ENCODE measurements around the gene RAD21L1. TPM values are rescaled to one million over a fixed set of nuclear protein-coding genes. Genes with fewer than 3 reads are reported as not detected.

Gene RAD21L1
- total RNA-seq, 2 donors from 2014 or later = not detected

DNA sequence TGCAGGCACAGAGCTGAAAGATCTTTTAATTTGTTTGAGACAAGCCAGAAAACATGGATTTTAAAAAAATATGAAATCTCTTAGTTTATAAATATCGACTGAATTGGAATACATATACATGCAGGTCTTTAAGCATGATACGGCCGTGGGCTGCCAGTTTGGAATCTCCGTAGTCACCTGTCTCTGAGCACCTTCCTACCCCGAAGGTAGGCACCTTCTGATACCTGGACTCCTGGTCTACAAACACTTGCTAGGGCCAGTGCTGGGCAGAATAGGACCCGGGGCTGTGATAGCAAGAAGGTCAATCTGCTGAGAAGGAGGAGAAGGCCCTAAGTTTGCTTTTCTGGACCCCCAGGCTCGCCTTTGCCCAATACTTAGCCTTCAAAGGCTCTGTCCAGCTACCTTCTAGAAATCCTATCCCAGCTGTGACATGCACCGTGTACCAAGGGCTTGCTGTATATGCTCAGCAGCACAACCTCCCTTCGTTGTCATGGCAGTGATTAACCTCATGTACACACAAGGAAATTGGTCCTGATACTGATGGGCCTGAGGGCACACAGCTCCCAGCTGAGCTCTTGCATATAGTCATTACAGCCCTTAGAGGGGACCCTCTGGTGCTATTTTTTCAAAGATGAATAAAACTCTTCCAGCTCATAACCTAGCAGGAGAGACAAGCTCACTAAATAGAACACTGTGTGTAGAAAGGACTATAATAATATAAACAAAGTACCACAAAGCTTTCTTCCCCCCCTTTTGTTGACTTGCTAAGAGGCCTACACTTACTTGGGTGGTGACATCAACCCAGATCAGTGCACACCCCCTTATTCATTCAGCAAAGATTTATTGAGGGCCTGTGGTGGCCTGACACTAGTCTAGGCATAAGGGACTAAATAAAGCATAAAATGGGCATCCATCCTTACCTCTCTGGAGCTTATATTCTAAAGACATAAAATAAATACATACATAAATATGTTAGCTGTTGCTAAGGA lies 58.0 kb downstream of the RAD21L1 start:
- no peak for ATAC-seq
- intact Hi-C loops (cut with DNase I, micrococcal nuclease) = no loop called here
- DNase-seq = no peak

DNA sequence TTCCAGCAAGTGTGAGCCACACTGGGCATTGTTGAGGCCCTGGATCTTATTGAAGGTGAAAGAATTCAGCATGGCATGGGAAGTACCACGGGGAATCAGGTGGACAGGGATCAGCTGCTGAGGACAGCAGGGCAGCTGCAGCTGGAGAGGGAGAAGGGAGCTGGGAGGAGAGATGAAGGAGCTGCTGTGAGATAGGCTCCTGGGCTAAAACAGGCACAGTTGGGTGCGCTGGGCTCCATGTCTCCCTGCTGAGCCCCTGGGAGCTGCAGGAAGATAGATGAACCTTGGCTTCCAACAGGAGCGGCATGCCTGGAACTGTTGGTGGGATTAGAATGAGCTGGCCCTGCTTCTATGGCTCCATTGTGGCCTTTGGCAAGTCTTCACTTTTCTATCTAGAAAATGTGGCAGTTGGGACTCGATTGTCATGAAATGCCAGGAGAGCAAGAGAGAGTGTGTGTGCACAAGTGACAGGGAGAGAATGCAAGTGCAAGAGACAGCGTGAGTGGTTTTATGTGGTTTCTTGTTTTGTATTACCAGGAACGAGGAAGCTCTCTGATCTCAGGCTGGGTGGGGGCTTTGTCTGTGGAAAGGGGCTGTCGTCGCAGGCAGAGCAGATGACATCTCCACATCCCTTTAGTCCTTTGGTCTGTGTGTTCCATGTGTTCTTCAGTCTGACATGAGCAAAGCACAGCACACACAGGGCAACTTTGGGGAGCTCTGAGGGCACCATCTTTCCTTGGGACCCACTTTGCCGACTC lies 60.6 kb downstream of the RAD21L1 start:
- intact Hi-C loops (cut with DNase I, micrococcal nuclease) = no loop called here
- DNase-seq = no peak
- no peak for ATAC-seq

DNA sequence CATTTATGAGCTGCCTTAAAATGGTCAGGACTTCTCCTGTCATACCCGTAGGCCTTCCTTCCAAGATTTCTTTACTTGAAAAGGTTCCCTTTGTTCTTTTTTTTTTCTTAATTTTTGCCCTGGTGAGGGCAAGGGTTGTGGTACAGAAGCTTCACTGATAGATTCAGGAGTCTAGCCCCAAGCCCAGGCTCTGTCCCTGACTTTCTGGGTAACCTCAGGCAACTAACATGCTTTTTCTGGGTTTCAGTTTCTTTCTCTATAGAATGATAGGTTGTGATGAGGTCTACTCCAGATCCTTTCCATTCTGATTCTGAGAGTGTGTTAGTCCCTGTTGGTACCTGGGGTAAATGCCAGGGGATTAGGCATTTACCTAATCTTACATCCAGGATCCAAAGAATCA lies 61.5 kb downstream of the RAD21L1 start:
- ATAC-seq = no peak
- no peak for DNase-seq
- intact Hi-C loops (cut with DNase I, micrococcal nuclease) = no loop called here

DNA sequence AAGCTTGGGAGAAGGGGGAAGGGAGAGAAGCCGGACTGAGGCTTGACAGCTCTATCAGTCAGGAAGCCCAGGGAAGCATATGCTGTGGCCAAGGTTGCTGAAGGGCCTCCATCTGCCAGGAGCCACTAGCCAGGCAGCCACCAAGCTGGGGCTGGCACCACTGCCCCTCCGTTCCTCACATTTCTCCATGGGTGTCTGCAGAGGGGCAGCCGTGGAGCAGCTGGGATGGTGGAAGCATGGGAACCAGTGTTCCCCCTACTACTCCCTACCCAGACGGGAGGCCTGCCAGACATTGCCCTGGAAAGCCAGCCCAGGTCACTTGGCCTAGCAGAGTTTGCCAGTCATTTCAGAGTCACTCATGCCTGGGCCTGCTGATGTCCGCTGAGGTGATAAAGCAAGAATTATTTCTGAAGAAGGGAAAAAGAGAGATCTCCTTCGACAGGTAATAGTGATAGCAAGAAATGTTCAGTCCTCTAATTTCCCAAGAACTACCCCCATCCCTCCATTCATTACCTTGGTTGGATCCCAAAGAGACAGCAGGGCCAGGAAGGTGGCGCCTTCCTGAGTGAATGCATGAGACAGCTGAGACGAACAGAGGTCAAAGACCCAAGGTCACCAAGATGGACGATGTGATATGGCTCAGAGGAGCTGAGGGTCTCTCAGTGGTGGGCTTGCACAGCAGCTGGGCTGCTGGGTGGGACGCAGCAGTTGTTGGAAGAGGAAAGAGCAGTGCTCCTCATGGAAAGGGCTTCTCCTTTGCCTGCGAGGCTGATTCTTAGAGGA lies 62.1 kb downstream of the RAD21L1 start:
- ATAC-seq (no peak), DNase-seq (no peak)
- intact Hi-C loops (cut with DNase I, micrococcal nuclease) = no loop called here

DNA sequence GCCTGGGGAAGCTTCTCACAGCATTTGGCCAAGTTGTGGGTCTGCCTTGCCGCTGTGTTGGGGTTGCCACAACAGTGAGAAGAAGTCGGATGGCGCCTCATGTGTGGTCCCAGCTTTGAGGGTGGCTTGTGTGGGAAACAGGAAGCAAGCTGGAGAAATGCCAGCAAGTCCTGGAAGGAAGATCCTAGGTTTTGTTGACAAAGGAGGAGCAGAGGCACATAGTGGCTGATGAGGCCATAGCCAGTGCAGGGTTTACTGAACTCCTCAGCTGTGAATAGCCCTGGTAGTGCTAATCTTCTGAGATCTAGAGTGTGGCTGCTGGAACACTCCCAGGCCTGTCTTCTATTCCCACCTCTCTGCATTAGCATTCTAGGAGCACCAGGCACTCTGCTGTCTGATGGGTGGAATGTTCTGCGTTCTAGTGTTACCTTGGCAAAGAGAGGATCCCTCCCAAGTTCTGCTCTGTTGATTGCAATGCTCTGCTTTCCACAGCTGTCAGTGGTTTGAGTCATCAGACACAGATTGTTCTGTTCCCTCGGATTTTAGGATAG lies 65.4 kb downstream of the RAD21L1 start:
- DNase-seq (no peak), ATAC-seq (no peak)
- intact Hi-C loops (cut with DNase I, micrococcal nuclease) = no loop called here

DNA sequence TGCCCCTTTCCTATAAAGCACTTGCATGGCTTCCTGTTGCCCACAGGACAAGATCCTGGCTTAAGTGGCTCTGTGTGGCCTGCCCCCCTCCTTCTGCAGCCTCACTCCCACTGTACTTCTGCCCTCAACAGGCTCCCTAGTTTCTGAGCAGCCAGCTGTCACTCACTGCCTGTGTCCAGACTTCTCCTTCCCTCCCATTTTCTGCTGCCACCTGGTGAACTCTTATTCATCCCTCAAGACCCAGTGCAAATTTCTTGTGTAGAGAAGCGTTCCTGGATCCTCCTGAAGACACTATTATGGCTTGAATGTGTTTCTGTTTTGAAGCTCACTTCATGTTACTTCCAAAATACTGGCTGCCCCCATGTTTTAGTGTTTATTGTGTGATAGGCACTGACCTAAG lies 66.8 kb downstream of the RAD21L1 start:
- DNase-seq = no peak
- intact Hi-C loops (cut with DNase I, micrococcal nuclease) = no loop called here
- ATAC-seq = no peak

DNA sequence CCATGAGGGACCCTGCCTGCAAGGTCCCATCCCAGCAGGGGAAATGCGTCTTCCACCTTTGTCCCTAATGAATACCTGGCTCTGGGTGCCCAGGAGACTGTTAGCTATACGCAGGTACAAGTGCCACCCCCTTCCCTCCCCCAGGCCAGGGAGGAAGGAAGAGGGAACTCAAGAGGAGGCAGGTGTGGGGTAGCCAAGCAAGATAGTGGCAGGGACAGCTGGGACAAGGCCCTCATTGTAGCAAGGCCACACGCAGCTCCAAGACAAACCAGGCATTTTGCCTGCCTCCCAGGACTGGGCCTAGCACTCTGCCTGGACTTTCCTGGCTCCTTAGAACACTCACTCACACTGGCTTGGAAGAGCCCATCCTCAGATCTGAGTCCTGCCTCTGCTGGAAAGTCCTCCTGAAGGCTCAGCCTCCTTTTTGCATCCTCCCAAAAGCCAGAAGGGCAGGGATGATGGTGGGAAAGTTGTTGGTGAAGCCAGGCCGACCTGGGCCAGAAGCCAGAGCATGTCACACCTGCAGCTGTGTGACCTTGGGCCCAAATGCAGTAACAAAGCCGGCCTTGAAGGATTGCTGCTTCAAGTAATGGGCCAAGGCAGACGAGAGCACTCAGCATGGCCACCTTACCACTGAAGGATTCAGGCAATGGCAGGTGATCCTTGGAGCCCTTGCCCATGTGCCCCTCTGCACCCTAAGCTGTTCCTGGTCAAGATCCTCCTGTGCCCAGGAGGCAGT lies 68.0 kb downstream of the RAD21L1 start:
- DNase-seq (no peak), ATAC-seq (no peak)
- intact Hi-C loops (cut with DNase I, micrococcal nuclease) = no loop called here

DNA sequence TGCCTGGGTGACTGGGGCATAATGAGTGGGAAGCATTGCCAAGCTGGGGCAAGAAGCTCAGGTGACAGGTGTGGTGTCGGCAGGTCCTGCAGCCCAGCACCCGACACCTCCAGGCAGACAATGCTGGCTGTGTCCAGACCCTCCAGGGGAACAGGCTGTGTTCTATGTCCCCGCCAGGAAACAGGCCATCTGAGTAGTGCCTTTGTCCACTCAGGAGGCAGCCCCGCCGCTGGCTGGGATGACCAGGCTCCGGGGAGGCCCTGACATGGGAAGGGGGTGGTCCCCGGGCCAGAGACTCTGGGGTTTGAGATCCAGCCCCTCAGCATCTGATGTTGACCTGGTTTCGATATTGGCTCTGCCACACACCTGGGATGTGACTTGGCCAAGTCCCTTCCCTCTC lies 68.7 kb downstream of the RAD21L1 start:
- DNase-seq (no peak), ATAC-seq (no peak)
- intact Hi-C loops (cut with DNase I, micrococcal nuclease) = no loop called here

DNA sequence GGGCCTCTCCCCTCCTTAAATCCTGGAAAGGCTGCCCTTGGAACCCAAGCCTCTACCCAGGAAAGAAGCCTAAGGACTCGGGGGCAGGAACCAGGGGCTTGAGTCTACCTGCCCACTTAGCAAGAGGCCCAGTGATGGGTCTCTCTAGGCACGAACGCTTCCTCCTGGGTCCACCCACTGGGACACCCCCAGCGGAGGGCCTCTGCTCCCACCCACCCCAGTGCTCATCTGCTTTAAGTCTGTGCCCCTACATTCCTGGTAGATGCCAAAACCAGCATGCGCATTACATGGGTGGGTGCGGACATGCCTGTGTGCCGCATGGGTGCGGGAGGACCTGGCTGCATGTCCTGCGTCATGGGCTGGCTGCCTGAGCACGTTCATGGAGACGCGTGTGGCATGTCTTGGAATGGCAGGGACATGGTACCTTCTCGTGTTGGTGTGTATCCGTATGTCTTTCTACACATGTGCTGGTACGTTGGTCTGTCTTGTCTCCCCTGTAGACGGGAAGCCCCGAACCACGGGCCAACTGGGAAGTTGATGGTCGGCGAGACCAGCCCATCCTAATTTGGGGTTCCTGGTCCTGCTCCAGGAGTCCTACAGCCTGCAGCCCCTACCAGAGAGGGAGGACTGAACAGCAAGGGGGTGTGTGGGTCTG lies 69.6 kb downstream of the RAD21L1 start:
- DNase-seq (no peak), ATAC-seq (no peak)
- intact Hi-C loops (cut with DNase I, micrococcal nuclease) = no loop called here

DNA sequence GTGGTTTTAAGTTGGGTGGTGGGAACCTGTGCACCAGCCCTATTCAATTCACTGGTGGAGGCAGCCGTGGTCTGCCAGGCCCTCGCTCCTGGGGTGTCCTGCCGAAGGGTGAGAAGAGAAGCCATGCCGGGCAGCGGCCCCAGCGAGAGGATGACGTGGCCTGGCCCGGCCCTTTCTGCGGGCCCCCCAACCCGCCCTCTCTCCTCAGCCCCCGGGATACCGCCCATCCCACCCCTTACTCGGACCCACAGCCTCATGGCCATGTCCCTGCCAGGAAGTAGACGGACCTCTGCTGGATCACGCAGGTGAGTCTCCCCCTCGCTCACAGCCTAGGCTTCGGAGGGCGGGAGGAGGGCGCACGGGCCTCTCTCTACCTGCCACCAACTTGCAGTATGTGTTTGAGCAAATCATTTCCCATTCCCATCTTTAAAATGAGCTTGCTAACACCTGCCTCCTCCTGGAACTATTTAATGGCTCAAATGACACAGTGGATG lies 70.3 kb downstream of the RAD21L1 start:
- ATAC-seq = no peak
- DNase-seq = no peak
- intact Hi-C loops (cut with DNase I, micrococcal nuclease) = no loop called here

DNA sequence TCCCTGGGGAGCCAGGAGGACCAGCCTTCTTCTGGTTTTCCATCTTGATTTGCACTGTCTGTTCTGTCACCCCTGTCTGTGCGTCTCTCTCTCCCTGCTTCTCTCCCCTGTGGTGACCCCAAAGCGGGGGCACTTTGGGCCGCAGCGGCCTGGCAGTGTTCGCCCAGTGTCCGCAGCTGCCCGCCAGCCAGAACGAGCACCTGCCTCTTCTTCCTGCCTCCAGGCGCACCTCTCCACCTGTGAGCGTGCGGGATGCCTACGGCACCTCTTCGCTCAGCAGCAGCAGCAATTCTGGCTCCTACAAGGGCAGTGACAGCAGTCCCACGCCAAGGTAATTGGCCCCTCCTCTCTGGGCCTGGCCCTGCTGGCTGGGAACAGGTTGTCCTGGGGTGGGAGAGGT lies 71.1 kb downstream of the RAD21L1 start:
- ATAC-seq (no peak), DNase-seq (no peak)
- intact Hi-C loops (cut with DNase I, micrococcal nuclease) = no loop called here

DNA sequence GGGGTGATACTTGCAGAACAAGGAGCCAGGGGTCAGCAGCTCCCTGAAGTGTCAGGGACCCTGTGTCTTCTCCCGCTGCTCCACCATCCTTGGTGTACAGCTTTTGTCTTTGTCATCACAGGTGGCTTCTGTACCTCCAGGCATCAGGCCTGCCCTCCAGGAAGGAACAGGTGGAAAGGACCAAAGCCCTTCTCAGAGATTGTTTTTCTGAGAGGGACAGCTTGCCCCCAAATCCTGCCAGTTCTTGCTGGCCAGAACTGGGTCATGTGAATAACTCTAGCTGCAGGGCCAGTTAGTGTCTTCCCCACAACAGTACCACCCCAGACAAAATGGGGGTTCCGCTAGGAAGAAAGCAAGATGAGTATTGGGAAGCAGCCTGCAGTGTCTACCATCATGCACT lies 71.6 kb downstream of the RAD21L1 start:
- no peak for ATAC-seq
- intact Hi-C loops (cut with DNase I, micrococcal nuclease) = no loop called here
- no peak for DNase-seq

DNA sequence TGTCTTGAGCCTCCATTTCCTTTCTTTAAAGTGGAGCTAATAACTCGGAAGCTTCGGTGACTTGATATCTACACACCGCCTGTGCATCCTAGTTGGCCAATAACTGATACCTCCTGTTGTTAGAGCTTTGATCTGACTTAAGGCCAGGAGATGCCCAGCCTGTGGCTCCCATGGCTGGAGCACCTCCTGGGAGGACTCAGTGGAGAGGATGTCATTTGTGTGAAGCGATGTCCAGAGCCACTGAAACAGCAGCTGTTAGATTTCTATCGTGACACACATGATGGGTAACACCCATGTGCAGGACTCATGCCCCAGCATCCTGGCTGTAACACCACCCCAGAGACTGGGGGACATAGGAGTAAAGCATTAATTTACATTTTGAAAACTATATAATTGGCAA lies 72.3 kb downstream of the RAD21L1 start:
- ATAC-seq (no peak), DNase-seq (no peak)
- intact Hi-C loops (cut with DNase I, micrococcal nuclease) = no loop called here

DNA sequence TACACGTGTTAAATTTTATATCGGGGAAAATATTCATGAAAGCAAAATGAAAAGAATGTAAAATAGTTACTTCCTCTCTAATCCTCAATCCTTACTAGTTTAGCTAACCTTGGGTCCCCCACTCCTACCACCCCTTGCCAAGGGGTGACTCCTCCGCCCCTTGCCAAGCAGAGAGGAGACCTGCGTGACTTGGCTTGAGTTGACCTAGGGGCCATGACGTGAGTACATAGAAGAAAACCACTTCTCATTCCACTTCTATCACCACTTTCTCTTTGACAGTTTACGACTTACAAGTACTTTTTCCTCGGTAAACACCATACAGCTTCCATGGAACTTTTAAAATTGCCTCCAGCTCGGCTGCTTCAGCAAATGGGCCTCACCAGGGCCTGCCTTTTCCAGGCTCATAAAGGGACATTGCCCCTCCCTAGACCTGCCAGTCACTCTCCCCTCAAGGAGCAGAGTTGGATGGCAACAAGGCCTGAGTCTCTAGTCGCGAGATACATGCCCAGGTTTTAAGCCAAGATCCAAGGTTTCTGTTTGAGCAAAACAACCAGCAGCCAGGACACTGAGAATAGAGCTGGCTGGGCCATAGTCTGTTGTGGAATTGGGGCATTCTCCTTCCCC lies 73.2 kb downstream of the RAD21L1 start:
- peak in 1 of 2 donors; percentile 4 for DNase-seq
- intact Hi-C loops (cut with DNase I, micrococcal nuclease) = no loop called here
- no peak for ATAC-seq

DNA sequence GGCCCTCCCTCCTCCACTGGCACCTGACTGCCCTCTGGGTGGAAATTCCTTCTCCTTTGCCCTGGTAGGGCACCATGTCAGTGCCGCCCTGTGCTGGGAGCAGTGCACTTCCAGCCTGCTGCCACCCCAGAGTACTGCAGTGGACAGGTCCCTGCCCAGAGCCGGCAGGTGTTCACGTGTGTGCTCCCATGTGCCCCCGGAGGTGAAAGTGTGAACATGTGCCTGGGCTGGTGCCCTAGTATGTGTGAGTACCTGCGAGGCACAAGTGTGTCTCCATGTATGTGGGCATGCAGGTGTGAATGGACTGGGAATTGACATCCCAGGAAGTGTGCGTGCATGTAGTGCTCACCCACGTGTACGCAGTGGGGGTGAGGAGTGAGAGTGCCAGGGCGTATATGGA lies 73.7 kb downstream of the RAD21L1 start:
- no peak for DNase-seq
- peak; percentile 72 for ATAC-seq
- intact Hi-C loops (cut with DNase I, micrococcal nuclease) = no loop called here

DNA sequence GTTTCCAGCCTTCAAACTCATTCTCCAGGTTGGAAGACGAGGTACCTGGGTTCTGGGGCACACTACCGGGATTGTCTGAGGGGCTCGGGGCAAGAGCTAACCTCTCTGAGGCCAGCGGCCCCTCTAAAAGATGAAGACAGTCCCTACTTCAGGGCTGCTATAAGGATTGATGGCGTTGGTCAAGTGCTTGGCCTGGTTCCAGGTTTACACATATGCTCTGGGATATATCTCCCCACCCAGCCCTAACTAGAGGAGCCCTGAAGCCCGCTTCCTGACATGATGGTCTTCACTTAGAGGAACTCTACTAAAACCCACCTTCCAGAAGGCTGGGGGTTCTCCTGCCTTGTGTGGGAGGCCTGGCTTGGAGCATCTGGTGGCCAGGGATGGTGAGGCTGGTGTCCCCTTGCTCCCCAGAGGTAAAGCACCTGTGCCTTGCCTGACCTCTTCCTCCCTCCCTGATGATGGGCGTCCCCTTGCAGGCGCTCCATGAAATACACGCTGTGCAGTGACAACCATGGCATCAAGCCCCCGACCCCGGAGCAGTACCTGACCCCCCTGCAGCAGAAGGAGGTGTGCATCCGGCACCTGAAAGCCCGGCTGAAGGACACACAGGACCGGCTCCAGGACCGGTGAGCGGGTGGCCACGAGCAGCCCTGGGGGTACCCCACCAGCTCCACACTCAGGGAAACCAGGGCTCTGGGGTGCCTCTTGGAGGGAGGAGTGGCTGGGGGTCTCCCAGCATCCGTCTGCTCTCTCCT lies 74.4 kb downstream of the RAD21L1 start:
- intact Hi-C loops (cut with DNase I, micrococcal nuclease) = no loop called here
- DNase-seq (no peak), ATAC-seq (no peak)

All from left colon (tissue), 2 donors.